ENCODE data around the gene CERS6.

DNA sequence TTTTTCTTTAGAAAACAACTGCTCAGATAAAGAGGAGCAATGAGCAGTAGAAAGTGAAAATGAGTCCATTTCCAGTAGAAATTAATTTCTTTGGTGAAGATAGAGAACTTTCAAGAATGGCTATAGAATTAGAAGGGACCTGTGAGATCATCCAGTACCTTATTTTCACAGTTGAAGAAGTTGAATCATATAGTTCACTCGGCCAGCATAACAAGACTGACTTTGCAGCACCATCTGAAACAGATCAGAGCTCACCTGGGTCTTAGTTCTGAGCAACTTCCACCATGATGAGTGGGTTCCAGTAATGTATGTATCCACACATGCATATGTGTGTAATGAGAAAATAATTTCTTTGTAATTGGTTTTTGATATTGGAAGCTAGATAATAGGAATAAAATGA, 58.6 kb downstream of the CERS6 start:
- TF ChIP-seq, protein P1, sequence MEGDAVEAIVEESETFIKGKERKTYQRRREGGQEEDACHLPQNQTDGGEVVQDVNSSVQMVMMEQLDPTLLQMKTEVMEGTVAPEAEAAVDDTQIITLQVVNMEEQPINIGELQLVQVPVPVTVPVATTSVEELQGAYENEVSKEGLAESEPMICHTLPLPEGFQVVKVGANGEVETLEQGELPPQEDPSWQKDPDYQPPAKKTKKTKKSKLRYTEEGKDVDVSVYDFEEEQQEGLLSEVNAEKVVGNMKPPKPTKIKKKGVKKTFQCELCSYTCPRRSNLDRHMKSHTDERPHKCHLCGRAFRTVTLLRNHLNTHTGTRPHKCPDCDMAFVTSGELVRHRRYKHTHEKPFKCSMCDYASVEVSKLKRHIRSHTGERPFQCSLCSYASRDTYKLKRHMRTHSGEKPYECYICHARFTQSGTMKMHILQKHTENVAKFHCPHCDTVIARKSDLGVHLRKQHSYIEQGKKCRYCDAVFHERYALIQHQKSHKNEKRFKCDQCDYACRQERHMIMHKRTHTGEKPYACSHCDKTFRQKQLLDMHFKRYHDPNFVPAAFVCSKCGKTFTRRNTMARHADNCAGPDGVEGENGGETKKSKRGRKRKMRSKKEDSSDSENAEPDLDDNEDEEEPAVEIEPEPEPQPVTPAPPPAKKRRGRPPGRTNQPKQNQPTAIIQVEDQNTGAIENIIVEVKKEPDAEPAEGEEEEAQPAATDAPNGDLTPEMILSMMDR (IDR thresholded peaks at IDR 0.05; ENCODE audit: poor library complexity, severe bottlenecking), result no peak
- TF ChIP-seq TAF1 (IDR thresholded peaks at IDR 0.05; ENCODE audit: low read depth), result no peak
- no peak for TF ChIP-seq POLR2AphosphoS5 (IDR thresholded peaks at IDR 0.05)
- TF ChIP-seq EP300 (conservative IDR thresholded peaks at IDR 0.05; ENCODE audit: poor library complexity, severe bottlenecking), result no peak
- TF ChIP-seq EZH2 (IDR thresholded peaks at IDR 0.05; ENCODE audit: borderline replicate concordance, insufficient read depth, low read length, poor library complexity, severe bottlenecking), result no peak
